Measurements from ENCODE around the gene MVD.

- TF ChIP-seq POLR2A (IDR thresholded peaks at IDR 0.05) (no peak), CTCF (IDR thresholded peaks at IDR 0.05) (no peak)
Observed at GRCh38 chr16:88651989-88652761, 10.7 kb downstream of the MVD start.
